ENCODE results near the gene SPAG5. TPM values are rescaled to one million over a fixed set of nuclear protein-coding genes. Genes with fewer than 3 reads are reported as not detected.
A peak's percentile ranks its signal among the peaks of the same experiment; 100 is the strongest.

SPAG5 gene
- total and polyA plus RNA-seq, 5 donors from 2014 or later: 0.84 to 37.7 (median 2.0) TPM

DNA sequence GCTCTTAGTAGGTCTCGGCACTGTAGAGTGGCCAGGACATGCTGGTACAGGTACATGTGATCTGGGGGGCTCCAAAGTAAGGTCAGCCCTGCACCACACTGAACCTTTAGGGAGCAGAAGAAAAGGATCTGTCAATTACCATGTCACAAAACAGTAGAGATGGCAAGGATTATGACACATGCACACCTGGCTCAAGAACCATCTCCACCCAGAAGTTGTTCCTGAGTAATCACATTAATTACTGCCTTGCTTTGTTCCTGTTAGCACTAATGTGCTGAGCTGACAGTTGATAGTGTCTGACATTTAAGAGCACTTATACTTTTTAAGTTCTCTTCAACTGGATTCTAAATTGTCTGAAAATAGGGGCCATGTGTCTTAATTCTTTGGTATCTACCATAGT is 36.7 kb upstream of the SPAG5 start:
- no peaks in the 10 kb centered on the region for H3K27me3 ChIP-seq (ENCODE audit: control insufficient read depth, insufficient read depth, low read length)
- Mint-ChIP-seq H3K27ac (no peak overlapping the region), H3K27me3 (no peaks in the 10 kb centered on the region), H3K4me3 (no peak overlapping the region), H3K4me1 (peaks cover 0 to 31% (median 15%) of the 10 kb centered on the region in 4 donors), H3K9me3 (no peaks in the 10 kb centered on the region), H3K36me3 (peaks cover 82% of the 10 kb centered on the region)
- H3K9me3 ChIP-seq (ENCODE audit: control insufficient read depth in 2 of 2, low read length in 2 of 2): no peaks in the 10 kb centered on the region
- ATAC-seq (ENCODE audit: low read depth in 2 of 2) (no peak), DNase-seq (no peak)
- H3K4me3 ChIP-seq (ENCODE audit: low read depth, low read length): no peak overlapping the region
- H3K36me3 ChIP-seq (ENCODE audit: control insufficient read depth, insufficient read depth, low read length): peaks cover 96% of the 10 kb centered on the region
- no peak overlapping the region for H3K27ac ChIP-seq (ENCODE audit: insufficient read depth, low read length, poor library complexity, severe bottlenecking)
- no peaks in the 10 kb centered on the region for H3K4me1 ChIP-seq (ENCODE audit: control insufficient read depth, insufficient read depth, low read length, poor library complexity, severe bottlenecking)

DNA sequence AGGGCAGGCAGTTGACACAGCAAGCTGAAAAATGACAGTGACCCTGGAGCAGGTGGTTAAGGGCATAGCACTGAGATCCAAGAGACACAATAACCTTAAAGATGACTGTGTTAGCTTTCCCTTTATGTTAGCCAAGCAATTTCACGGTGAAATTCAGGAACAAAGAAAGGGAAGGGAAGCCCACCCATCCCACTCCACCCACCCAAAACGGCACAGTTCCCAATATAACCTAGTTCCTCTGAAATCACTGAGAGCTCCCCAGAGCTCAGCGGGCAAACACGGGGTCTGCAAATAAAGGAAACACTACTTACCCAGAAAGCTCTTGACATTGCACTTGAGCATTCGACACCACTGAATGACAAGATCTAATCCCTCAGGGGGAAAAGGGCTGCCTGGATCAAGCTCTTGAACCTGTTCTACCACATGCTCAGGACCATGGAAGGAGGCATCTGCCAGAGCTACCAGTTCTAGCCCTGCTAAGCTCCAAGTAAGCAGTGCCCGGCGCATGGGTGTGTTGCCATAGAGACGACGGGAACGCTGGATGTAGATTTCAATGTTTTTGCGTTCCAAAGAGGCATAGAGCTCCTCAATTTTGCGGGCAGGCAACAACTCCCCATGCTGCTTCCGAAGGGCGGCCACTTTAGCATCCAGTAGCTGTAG is 35.5 kb upstream of the SPAG5 start:
- H3K36me3 ChIP-seq (ENCODE audit: control insufficient read depth, insufficient read depth, low read length): peaks cover 93% of the 10 kb centered on the region
- DNase-seq (no peak), ATAC-seq (ENCODE audit: low read depth in 2 of 2) (no peak)
- Mint-ChIP-seq H3K36me3 (peaks cover 74% of the 10 kb centered on the region), H3K4me3 (peak overlapping the region in 1 of 4 donors; percentile 41), H3K27ac (no peak overlapping the region), H3K27me3 (no peaks in the 10 kb centered on the region), H3K9me3 (no peaks in the 10 kb centered on the region), H3K4me1 (peaks cover 0 to 23% (median 12%) of the 10 kb centered on the region in 4 donors)
- H3K4me1 ChIP-seq (ENCODE audit: control insufficient read depth, insufficient read depth, low read length, poor library complexity, severe bottlenecking): no peaks in the 10 kb centered on the region
- H3K27ac ChIP-seq (ENCODE audit: insufficient read depth, low read length, poor library complexity, severe bottlenecking): no peak overlapping the region
- no peaks in the 10 kb centered on the region for H3K9me3 ChIP-seq (ENCODE audit: control insufficient read depth in 2 of 2, low read length in 2 of 2)
- H3K4me3 ChIP-seq (ENCODE audit: low read depth, low read length): no peak overlapping the region
- no peaks in the 10 kb centered on the region for H3K27me3 ChIP-seq (ENCODE audit: control insufficient read depth, insufficient read depth, low read length)

DNA sequence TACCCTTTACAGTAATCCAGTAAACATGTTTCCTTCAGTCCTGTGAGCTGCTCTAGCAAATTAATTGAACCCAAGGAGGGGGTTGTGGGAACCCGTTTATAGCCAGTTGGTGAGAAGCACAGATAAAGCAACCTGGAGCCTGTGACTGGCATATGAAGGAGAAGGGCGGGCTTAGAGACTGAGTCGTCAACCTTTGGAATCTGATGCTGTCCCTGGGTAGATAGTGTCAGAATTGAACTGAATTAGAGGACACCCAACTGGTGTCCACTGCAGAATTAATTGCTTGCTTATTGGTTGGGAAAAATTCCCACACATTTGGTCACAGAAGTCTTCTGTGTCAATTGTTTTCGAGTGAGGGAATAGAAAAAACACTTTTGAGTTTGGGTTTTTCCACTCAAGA is 28.0 kb upstream of the SPAG5 start:
- Mint-ChIP-seq H3K4me1 (peaks cover 0 to 5% (median 3%) of the 10 kb centered on the region in 4 donors), H3K36me3 (peaks cover 56% of the 10 kb centered on the region), H3K27me3 (no peaks in the 10 kb centered on the region), H3K9me3 (no peaks in the 10 kb centered on the region), H3K27ac (peak overlapping the region in 2 of 3 donors; percentile 15 to 89), H3K4me3 (no peak overlapping the region)
- Histone ChIP-seq H3K27me3 (ENCODE audit: control insufficient read depth, insufficient read depth, low read length) (no peaks in the 10 kb centered on the region), H3K27ac (ENCODE audit: insufficient read depth, low read length, poor library complexity, severe bottlenecking) (no peak overlapping the region), H3K4me3 (ENCODE audit: low read depth, low read length) (no peak overlapping the region), H3K4me1 (ENCODE audit: control insufficient read depth, insufficient read depth, low read length, poor library complexity, severe bottlenecking) (no peaks in the 10 kb centered on the region), H3K9me3 (ENCODE audit: control insufficient read depth in 2 of 2, low read length in 2 of 2) (no peaks in the 10 kb centered on the region), H3K36me3 (ENCODE audit: control insufficient read depth, insufficient read depth, low read length) (peaks cover 68% of the 10 kb centered on the region)
- ATAC-seq (ENCODE audit: low read depth in 2 of 2) (no peak), DNase-seq (no peak)

DNA sequence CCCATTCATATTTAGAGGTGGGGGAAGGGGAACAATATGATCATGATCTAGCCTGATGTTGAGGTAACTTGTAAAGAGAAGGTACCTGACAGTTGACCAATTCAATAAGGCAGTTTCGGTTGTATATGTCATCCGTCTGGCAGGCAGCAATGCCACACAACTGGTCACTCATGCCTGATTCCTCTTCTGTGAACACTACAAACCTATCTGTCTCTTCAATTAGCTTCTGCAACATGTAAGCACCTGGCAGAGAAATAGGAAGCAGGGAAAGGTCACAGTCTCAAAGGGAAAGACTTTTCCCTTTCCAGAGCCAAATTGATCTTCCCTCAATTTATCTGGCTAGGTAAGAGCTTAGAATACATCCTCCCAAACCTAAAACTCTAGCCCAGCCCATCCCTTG is 25.3 kb upstream of the SPAG5 start:
- H3K27ac Mint-ChIP-seq: no peak overlapping the region
- no peaks in the 10 kb centered on the region for H3K27me3 Mint-ChIP-seq
- H3K4me1 Mint-ChIP-seq: peaks cover 0 to 5% (median 3%) of the 10 kb centered on the region in 4 donors

DNA sequence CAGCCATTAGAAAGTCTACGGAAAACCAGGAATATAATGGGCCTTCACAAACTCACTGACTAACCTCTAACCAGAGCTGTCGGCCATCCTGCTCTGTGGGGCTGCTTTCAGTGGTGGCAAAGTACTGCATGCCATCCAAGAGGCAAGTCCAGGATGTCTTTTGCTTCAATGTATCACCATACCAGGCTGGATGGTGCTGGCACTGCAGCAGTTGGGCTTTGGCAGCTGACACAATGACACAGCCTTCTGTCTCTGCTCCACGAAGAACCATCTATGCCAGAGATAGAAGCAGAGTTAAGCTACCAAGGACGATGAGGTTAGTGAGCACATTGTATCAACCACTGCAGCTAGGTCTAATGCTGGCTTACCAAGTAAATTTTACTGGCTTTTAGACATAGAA is 24.9 kb upstream of the SPAG5 start:
- Histone ChIP-seq H3K4me3 (ENCODE audit: low read depth, low read length) (no peak overlapping the region), H3K9me3 (ENCODE audit: control insufficient read depth in 2 of 2, low read length in 2 of 2) (no peaks in the 10 kb centered on the region), H3K4me1 (ENCODE audit: control insufficient read depth, insufficient read depth, low read length, poor library complexity, severe bottlenecking) (no peaks in the 10 kb centered on the region), H3K36me3 (ENCODE audit: control insufficient read depth, insufficient read depth, low read length) (peaks cover 79% of the 10 kb centered on the region), H3K27ac (ENCODE audit: insufficient read depth, low read length, poor library complexity, severe bottlenecking) (no peak overlapping the region), H3K27me3 (ENCODE audit: control insufficient read depth, insufficient read depth, low read length) (no peaks in the 10 kb centered on the region)
- Mint-ChIP-seq H3K9me3 (no peaks in the 10 kb centered on the region), H3K36me3 (peaks cover 75% of the 10 kb centered on the region), H3K27me3 (no peaks in the 10 kb centered on the region), H3K4me1 (peaks cover 0 to 5% (median 3%) of the 10 kb centered on the region in 4 donors), H3K4me3 (no peak overlapping the region), H3K27ac (no peak overlapping the region)
- DNase-seq (no peak), ATAC-seq (ENCODE audit: low read depth in 2 of 2) (no peak)

More for the DNA sequence above, 25.3 kb upstream of the SPAG5 start:
- Histone ChIP-seq H3K27me3 (ENCODE audit: control insufficient read depth, insufficient read depth, low read length) (no peaks in the 10 kb centered on the region), H3K4me1 (ENCODE audit: control insufficient read depth, insufficient read depth, low read length, poor library complexity, severe bottlenecking) (no peaks in the 10 kb centered on the region), H3K4me3 (ENCODE audit: low read depth, low read length) (no peak overlapping the region), H3K27ac (ENCODE audit: insufficient read depth, low read length, poor library complexity, severe bottlenecking) (no peak overlapping the region), H3K9me3 (ENCODE audit: control insufficient read depth in 2 of 2, low read length in 2 of 2) (no peaks in the 10 kb centered on the region), H3K36me3 (ENCODE audit: control insufficient read depth, insufficient read depth, low read length) (peaks cover 74% of the 10 kb centered on the region)
- H3K4me3 Mint-ChIP-seq: no peak overlapping the region
- peaks cover 72% of the 10 kb centered on the region for H3K36me3 Mint-ChIP-seq
- H3K9me3 Mint-ChIP-seq: no peaks in the 10 kb centered on the region
- no peak for DNase-seq
- no peak for ATAC-seq (ENCODE audit: low read depth in 2 of 2)

DNA sequence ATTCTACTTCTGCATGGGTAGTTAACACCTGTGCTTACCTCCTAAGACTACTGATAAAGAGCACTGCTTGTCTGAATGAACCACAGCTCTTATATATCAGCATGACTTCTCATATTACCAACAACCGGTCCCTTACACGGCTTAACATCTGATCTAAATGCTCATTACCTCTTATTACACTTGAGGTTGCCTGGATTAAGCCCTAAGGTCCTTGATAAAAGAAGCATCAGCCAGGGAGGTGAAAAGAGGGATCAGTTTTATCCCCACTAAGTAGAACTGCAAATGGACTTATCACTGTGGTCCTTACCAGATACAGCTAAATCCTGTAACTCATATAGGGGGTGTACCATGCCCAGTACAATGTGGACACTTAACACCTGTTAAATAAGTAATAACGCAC is 23.4 kb upstream of the SPAG5 start:
- H3K9me3 ChIP-seq (ENCODE audit: control insufficient read depth in 2 of 2, low read length in 2 of 2): no peaks in the 10 kb centered on the region
- Mint-ChIP-seq H3K27ac (peak overlapping the region in 1 of 3 donors; percentile 43), H3K4me3 (no peak overlapping the region), H3K4me1 (peaks cover 0 to 3% (median under 1%) of the 10 kb centered on the region in 4 donors), H3K27me3 (no peaks in the 10 kb centered on the region), H3K36me3 (peaks cover 74% of the 10 kb centered on the region), H3K9me3 (no peaks in the 10 kb centered on the region)
- no peak for ATAC-seq (ENCODE audit: low read depth in 2 of 2)
- H3K4me1 ChIP-seq (ENCODE audit: control insufficient read depth, insufficient read depth, low read length, poor library complexity, severe bottlenecking): no peaks in the 10 kb centered on the region
- no peak overlapping the region for H3K27ac ChIP-seq (ENCODE audit: insufficient read depth, low read length, poor library complexity, severe bottlenecking)
- peaks cover 84% of the 10 kb centered on the region for H3K36me3 ChIP-seq (ENCODE audit: control insufficient read depth, insufficient read depth, low read length)
- no peaks in the 10 kb centered on the region for H3K27me3 ChIP-seq (ENCODE audit: control insufficient read depth, insufficient read depth, low read length)
- DNase-seq: no peak
- H3K4me3 ChIP-seq (ENCODE audit: low read depth, low read length): no peak overlapping the region

DNA sequence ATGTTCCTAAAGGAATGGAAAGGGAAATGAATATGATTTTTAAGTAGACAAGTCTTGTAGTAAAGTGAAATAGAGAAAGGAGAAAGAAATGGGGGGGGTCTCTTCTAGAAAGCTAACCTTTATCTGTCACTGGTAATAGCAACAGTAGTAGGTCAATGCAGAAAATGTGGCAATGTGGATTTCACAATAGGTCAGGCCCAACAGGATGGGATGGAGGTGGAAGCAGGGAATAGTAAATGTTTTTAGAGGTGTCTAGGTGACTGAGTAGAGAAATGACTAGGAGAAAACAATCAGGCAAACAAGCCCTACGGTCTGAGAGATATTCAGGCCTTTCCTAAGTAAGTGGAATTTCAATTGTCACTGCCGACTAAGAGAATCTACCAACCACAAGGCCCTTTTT is 21.2 kb upstream of the SPAG5 start:
- Mint-ChIP-seq H3K27ac (no peak overlapping the region), H3K36me3 (peaks cover 76% of the 10 kb centered on the region)
- no peak for ATAC-seq (ENCODE audit: low read depth in 2 of 2)

DNA sequence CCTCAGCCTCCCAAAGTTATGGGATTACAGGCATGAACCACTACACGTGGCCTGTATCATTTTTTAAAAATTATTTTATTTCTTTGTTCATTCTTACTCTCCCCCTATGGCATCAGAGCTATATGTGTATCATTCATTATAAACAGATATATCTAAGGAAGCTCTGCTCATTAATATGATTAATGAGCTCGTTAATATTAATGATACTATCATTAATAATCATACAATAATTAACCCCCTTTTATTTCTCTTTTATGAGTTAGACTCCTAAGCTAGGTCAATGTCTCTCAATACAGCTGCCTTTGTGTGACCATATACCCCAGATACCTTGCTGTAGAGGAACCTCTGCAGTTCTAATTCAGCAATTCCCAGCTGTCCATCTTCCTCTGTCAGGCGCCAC is 19.6 kb upstream of the SPAG5 start:
- Histone ChIP-seq H3K27ac (ENCODE audit: insufficient read depth, low read length, poor library complexity, severe bottlenecking) (no peak overlapping the region), H3K27me3 (ENCODE audit: control insufficient read depth, insufficient read depth, low read length) (no peaks in the 10 kb centered on the region), H3K36me3 (ENCODE audit: control insufficient read depth, insufficient read depth, low read length) (peaks cover 93% of the 10 kb centered on the region), H3K4me1 (ENCODE audit: control insufficient read depth, insufficient read depth, low read length, poor library complexity, severe bottlenecking) (no peaks in the 10 kb centered on the region), H3K9me3 (ENCODE audit: control insufficient read depth in 2 of 2, low read length in 2 of 2) (no peaks in the 10 kb centered on the region), H3K4me3 (ENCODE audit: low read depth, low read length) (no peak overlapping the region)
- no peak for ATAC-seq (ENCODE audit: low read depth in 2 of 2)
- Mint-ChIP-seq H3K9me3 (peaks cover 0 to 2% (median 0%) of the 10 kb centered on the region in 7 donors), H3K27ac (no peak overlapping the region), H3K4me1 (peaks cover 0 to 4% (median 2%) of the 10 kb centered on the region in 4 donors), H3K36me3 (peaks cover 67% of the 10 kb centered on the region), H3K27me3 (no peaks in the 10 kb centered on the region), H3K4me3 (no peak overlapping the region)
- DNase-seq: no peak

More for the DNA sequence above, 21.2 kb upstream of the SPAG5 start:
- no peaks in the 10 kb centered on the region for H3K27me3 Mint-ChIP-seq
- Histone ChIP-seq H3K27ac (ENCODE audit: insufficient read depth, low read length, poor library complexity, severe bottlenecking) (no peak overlapping the region), H3K27me3 (ENCODE audit: control insufficient read depth, insufficient read depth, low read length) (no peaks in the 10 kb centered on the region), H3K4me1 (ENCODE audit: control insufficient read depth, insufficient read depth, low read length, poor library complexity, severe bottlenecking) (no peaks in the 10 kb centered on the region), H3K9me3 (ENCODE audit: control insufficient read depth in 2 of 2, low read length in 2 of 2) (no peaks in the 10 kb centered on the region), H3K4me3 (ENCODE audit: low read depth, low read length) (no peak overlapping the region), H3K36me3 (ENCODE audit: control insufficient read depth, insufficient read depth, low read length) (peaks cover 98% of the 10 kb centered on the region)
- H3K4me3 Mint-ChIP-seq: no peak overlapping the region
- no peaks in the 10 kb centered on the region for H3K4me1 Mint-ChIP-seq
- no peaks in the 10 kb centered on the region for H3K9me3 Mint-ChIP-seq
- no peak for DNase-seq
